Activated CD8-positive, alpha-beta T cell treated with anti-CD3 and anti-CD28 coated beads, Interleukin-2, amount 10 ng/mL, durations not matched to agents 7 days and 5 days (primary cell): Measurements from ENCODE around the gene CSNK1D. TPM values are rescaled to one million over a fixed set of nuclear protein-coding genes. Genes with fewer than 3 reads are reported as not detected.

Experiments
- ATAC-seq: fragments of 150-1000 bp; cut with Tn5 transposase; one replicate; pipeline ENCODE4 v1.10.0; 2021; ENCODE audit warnings: moderate library complexity
- CTCF ChIA-PET: fragments of 350-600 bp; sonication (Branson Sonifier 250); formaldehyde crosslinking; loops from one replicate; lab custom pipeline; 2021; ENCODE audit warnings: antibody characterized with exemption; lab: Charles Lee
- POLR2A ChIA-PET: fragments of 350-600 bp; sonication (Branson Sonifier 250); formaldehyde crosslinking; loops from one replicate; lab custom pipeline; 2021; ENCODE audit warnings: antibody characterized with exemption; lab: Charles Lee
- DNase-seq: peaks from one replicate; pipeline ENCODE4 v3.0.0-alpha.2; 2020
- H3K27ac Mint-ChIP-seq: one replicate; pipeline ENCODE4 v1.8.0; 2021; ENCODE audit warnings: mild to moderate bottlenecking, mixed read lengths
- H3K27me3 Mint-ChIP-seq: one replicate; pipeline ENCODE4 v1.8.0; 2021; ENCODE audit warnings: low read depth, mixed read lengths
- H3K36me3 Mint-ChIP-seq: one replicate; pipeline ENCODE4 v1.8.0; 2021; ENCODE audit warnings: low read depth, mixed read lengths
- H3K4me1 Mint-ChIP-seq: one replicate; pipeline ENCODE4 v1.8.0; 2021; ENCODE audit warnings: low read depth, mixed read lengths
- H3K4me3 Mint-ChIP-seq: one replicate; pipeline ENCODE4 v1.8.0; 2021; ENCODE audit warnings: mild to moderate bottlenecking, mixed read lengths
- H3K9me3 Mint-ChIP-seq: one replicate; pipeline ENCODE4 v1.8.0; 2022; ENCODE audit warnings: mixed read lengths; ENCODE audit not compliant: insufficient read depth
- total RNA-seq, 2 experiments: library from RNA; stranded (reverse); gene quantifications; one replicate each; pipeline ENCODE4 v1.2.3, GENCODE V29; 2021

CSNK1D gene
- total RNA-seq, 2 experiments from 2014 or later: 99.5 to 111 TPM

DNA sequence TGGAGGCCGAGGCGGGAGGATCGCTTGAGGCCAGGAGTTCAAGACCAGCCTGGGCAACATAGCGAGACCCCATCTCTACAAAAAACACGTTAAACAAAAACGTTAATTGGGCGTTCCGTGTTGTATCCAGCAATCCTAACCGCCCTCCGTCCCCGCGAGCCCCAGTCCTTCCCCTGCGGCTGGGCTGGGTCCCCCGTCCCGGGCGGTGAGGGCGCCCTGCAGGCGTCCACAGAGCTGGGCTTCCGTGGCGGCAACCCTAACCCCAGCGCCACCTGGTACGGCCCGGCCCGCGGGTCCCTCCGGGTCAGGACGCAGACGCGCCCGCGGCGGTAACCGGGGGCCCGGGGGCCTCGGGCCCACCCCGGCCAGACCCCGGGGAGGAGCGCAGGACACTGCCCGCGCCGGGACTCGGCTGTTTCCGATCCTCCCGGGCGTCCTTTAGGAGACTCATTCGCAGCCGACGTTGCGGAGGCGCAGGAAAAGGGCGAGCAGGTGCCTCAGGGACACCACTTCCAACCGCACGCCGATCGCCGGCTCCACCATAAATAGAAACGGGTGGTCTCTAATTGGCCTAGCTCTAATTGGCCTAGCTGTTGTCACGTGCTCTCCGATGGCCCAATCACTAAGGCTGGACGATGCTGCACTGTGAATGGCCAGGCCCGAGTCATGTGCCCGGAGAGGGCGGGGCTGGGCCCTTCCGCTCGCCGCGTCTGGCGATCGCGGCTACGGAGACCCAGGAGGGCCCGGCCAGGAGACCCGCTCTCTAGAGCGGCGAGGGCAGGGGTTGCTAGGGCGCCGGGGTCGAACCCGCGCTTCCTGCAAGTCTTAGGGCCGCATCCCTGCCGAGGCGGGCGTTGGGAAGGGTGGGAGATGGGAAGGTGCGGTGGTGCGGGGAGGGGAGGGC, 19.0 kb upstream of the CSNK1D start:
- POLR2A ChIA-PET: interaction anchor here (0.7 to 2.3 kb wide), 12 partner anchors 9 to 299 kb away, joined by 3 to 22 read pairs (median 5); partner anchors contain the start of genes CD7, CSNK1D and DCXR
- Mint-ChIP-seq H3K27ac (peak overlapping the region; percentile 88), H3K4me3 (peak overlapping the region; percentile 80), H3K9me3 (no peaks in the 10 kb centered on the region), H3K36me3 (peaks cover 7% of the 10 kb centered on the region), H3K27me3 (no peaks in the 10 kb centered on the region), H3K4me1 (peaks cover 47% of the 10 kb centered on the region)
- DNase-seq (peak; percentile 97), ATAC-seq (peak; percentile 96)
- CTCF ChIA-PET: interaction anchor here (0.7 to 2.5 kb wide), 6 partner anchors 9 to 262 kb away, joined by 3 to 14 read pairs (median 4); no protein-coding TSS in a partner anchor

DNA sequence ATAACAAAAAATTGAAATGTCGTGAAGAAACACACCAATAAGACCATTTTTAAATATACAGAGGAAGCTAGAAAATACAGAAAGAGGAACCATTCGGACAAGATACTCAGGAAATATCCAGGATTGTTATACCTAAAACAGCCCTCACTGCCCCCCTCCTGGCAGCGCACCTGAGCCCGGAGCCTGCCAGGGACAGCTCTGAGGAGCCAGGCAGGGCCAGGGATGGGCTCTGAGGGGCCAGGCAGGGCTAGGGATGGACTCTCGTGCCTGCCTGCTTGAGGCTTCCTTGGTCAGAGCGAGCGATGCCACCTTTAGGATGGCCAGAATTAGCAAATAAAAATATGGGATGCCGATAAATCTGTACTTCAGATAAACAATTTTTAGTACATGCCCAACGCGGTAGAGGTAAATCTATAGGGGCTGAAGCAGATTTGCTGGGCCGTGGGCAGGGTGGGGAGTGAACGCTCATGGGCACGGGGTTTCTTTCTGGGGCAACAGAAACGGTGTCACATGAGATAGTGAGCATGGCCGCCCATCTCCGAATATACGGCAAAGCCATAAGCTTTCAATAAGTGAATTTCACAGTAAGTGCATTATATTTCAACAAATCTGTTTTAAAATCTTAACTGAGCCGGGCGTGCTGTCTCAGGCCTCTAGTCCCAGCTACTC, 18.2 kb upstream of the CSNK1D start:
- ATAC-seq (no peak), DNase-seq (no peak)
- peaks cover 39% of the 10 kb centered on the region for H3K4me1 Mint-ChIP-seq
- CTCF ChIA-PET: interaction anchor here (0.5 to 2.5 kb wide), 6 partner anchors 9 to 261 kb away, joined by 3 to 14 read pairs (median 4); no protein-coding TSS in a partner anchor
- H3K36me3 Mint-ChIP-seq: peaks cover 7% of the 10 kb centered on the region
- H3K4me3 Mint-ChIP-seq: peak overlapping the region; percentile 65
- H3K9me3 Mint-ChIP-seq: no peaks in the 10 kb centered on the region
- H3K27ac Mint-ChIP-seq: peak overlapping the region; percentile 71
- no peaks in the 10 kb centered on the region for H3K27me3 Mint-ChIP-seq
- POLR2A ChIA-PET: interaction anchor here (0.7 to 2.3 kb wide), 11 partner anchors 9 to 300 kb away, joined by 3 to 22 read pairs (median 6); partner anchors contain the start of genes CD7, CSNK1D and SECTM1

DNA sequence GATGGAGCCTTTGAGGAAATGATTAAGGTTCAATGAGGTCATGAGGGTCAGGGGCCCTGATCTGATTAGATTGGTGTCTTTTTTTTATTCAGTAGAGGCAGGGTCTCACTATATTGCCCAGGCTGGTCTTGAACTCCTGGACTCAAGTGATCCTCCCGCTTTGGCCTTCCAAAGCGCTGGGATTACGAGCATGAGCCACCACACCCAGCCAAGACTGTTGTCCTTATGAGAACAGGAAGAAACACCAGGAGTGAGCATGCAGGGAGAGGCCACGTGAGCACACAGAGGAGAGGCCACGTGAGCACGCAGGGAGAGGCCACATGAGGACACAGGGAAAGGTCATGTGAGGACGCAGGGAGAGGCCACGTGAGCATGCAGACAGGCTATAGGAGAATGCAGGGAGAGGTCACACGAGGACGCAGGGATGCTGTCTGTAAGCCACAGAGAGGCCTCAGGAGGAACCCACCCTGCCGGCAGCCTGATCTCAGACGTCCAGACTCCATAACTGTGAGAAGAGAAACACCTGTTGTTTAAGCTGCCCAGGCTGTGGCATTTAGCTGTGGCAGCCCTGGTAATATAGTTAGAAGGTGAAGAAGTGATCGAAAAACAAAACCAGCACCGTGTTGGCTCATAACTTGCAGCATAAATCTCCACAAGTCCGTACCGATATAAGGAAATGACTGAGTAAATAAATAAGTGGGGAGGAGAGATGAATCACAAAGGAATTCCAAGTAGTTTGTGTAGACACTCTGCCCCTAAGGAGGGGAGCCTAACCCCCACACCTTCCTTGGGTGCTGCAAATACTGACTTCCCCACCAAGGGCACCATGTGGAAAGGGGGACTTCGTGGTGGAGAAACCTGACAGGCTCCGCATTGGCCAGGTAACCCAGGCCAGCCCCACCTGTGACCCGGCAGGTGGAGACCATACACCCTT, 14.6 kb upstream of the CSNK1D start:
- DNase-seq (no peak), ATAC-seq (no peak)
- ChIA-PET CTCF (interaction anchor here (1.2 kb wide), 1 partner anchor 12 kb away, joined by 4 read pairs; no protein-coding TSS in a partner anchor), POLR2A (no interaction called here)
- Mint-ChIP-seq H3K36me3 (peaks cover 2% of the 10 kb centered on the region), H3K9me3 (no peaks in the 10 kb centered on the region), H3K27ac (no peak overlapping the region), H3K4me1 (peaks cover 21% of the 10 kb centered on the region), H3K4me3 (no peak overlapping the region), H3K27me3 (peaks cover 2% of the 10 kb centered on the region)

DNA sequence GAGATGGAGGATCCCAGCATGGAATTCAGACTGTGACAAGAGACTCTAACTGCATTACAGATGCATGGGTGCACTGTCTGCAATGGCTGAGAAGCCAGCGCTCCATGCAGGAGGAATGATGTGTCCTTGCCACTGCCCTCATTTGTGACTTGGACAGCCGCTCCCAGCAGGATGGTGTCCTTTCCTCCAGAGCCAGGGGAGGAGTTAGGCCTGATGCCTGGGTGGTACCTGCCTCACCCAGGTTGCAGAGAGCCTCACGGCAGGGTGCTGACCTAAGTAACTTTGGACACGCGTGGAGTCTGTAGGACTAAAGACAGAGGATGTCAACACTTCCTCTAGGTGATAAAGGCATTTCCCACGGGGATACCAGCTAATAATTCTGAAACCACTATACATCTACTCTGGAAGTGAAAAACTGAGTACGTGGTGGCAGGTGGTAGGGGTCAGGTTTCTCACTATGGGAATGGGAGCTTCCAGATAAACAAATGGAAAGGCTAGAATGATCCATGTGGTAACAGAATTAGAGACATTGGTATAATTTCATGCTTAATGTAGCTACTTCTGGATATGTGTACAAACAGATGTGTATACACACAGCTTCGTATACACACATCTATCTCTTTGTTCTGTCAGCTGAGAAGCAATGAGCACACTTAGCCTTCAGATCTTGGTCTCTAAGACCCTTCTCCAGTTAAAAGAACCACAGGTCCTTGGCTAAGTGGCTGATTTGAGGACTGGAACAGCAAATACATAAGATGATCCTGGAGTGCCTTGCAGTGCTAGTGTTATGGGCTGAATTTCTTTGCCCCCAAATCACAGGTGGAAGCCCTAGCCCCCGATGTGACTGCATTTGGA, 13.7 kb upstream of the CSNK1D start:
- DNase-seq (no peak), ATAC-seq (no peak)
- peaks cover 2% of the 10 kb centered on the region for H3K36me3 Mint-ChIP-seq
- POLR2A ChIA-PET: no interaction called here
- CTCF ChIA-PET: interaction anchor here (1.2 kb wide), 1 partner anchor 12 kb away, joined by 4 read pairs; no protein-coding TSS in a partner anchor
- peaks cover 27% of the 10 kb centered on the region for H3K4me1 Mint-ChIP-seq
- H3K9me3 Mint-ChIP-seq: no peaks in the 10 kb centered on the region
- peaks cover 2% of the 10 kb centered on the region for H3K27me3 Mint-ChIP-seq
- no peak overlapping the region for H3K4me3 Mint-ChIP-seq
- no peak overlapping the region for H3K27ac Mint-ChIP-seq

DNA sequence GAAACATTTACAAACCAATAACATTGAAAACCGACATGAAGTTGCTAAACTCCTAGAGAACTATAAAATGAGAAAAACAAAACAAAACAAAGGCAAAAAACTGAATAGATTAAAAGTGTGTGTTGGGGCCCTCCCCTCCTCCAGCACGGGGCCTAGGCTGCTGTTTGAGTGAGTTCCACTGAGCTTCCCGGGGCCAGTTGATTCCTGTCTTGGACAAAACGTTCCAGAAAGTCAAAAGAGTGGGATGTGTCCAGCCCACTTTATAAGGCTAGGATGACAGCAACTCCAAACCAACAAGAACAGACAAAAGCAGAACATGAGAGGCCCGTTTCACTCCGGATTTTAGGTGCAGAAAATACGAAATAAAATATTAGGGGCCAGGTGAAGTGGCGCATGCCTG, 11.6 kb upstream of the CSNK1D start:
- Mint-ChIP-seq H3K27ac (no peak overlapping the region), H3K4me3 (no peak overlapping the region), H3K9me3 (no peaks in the 10 kb centered on the region), H3K4me1 (peaks cover 35% of the 10 kb centered on the region), H3K36me3 (no peaks in the 10 kb centered on the region), H3K27me3 (peaks cover 2% of the 10 kb centered on the region)
- no peak for ATAC-seq
- ChIA-PET POLR2A (no interaction called here), CTCF (no interaction called here)
- no peak for DNase-seq

DNA sequence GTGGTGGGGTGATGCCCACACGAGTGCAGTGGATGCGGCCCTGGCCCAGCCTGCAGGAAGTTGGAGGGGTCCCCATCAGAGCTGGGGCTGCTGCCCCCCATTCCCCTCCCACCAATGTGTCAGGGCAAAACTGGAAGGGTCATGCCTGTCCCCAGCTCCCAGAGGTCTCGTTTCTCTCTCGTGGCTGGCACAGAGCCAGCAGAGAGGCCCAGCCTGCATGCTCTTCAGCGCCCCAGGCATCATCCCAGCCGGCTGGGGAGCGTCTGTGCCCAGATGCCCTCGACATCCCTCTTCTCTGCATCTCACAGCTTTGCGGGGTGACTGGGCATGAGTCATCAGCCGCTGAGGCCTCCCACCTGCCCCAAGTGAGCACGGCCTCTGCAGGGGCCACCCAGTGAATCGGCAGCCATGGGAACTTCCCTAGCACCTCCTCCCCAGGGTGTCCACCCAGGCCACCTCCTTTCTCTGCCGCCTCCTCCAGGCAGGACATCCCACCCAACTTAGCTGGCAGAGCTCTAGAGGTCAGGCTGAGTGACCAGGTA, 9.8 kb upstream of the CSNK1D start:
- no peak overlapping the region for H3K27ac Mint-ChIP-seq
- H3K36me3 Mint-ChIP-seq: no peaks in the 10 kb centered on the region
- POLR2A ChIA-PET: interaction anchor here (0.7 to 2.3 kb wide), 4 partner anchors 9 to 17 kb away, joined by 3 to 14 read pairs (median 6); partner anchors contain the start of gene CSNK1D
- peaks cover 35% of the 10 kb centered on the region for H3K4me1 Mint-ChIP-seq
- H3K4me3 Mint-ChIP-seq: no peak overlapping the region
- H3K27me3 Mint-ChIP-seq: peaks cover 5% of the 10 kb centered on the region
- no peaks in the 10 kb centered on the region for H3K9me3 Mint-ChIP-seq
- DNase-seq (no peak), ATAC-seq (no peak)
- CTCF ChIA-PET: interaction anchor here (1.0 to 1.6 kb wide), 3 partner anchors 18 to 52 kb away, joined by 3 to 6 read pairs (median 4); no protein-coding TSS in a partner anchor

DNA sequence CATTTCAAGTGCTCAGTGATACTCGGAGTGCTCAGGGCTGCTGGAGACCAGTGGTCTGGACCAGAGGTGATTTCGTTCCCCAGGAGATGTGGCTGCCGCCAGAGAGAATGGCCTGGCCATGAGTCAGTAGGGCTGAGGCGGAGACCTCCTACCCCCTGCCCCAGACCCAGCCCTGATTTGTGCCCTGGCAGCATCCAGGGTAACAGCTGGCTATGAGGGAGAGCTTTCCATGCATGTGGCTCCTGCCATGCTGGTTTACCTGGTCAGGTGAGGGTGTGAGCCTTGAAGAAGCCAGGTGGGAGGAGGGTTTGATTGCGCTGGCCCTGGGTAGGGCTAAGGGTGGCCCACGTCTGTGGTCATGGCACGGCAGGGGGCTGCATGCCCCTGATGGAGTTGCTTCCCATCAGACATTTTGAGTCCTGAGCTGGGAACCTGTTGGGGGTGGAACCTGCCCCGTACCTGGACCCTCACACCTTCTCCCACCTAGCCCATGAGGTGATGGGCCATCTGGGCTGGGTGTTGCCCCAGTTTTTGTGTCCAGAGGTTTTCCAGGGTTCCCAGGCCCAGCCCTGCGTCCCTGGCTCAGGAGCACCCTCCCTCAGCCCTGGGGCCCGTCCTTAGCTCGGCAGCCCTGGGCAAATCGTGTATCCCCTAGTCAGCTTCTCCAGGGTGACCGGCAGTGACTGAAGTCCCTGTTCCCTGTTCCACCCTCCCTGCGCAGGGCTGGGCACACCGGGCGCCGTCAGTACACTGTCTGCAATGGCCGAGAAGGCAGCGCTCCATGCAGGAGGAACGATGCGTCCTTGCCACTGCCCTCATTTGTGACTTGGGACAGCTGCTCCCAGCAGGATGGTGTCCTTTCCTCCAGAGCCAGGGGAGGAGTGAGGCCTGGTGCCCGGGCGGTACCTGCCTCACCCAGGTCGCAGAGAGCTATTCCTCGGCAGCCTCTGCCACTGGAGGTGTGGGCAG, 9.0 kb upstream of the CSNK1D start:
- Mint-ChIP-seq H3K4me1 (peaks cover 29% of the 10 kb centered on the region), H3K9me3 (no peaks in the 10 kb centered on the region), H3K27ac (no peak overlapping the region), H3K36me3 (no peaks in the 10 kb centered on the region), H3K27me3 (peaks cover 5% of the 10 kb centered on the region), H3K4me3 (no peak overlapping the region)
- ChIA-PET POLR2A (interaction anchor here (0.7 to 2.3 kb wide), 5 partner anchors 9 to 23 kb away, joined by 3 to 14 read pairs (median 4); partner anchors contain the start of gene CSNK1D), CTCF (interaction anchor here (1.0 to 1.6 kb wide), 3 partner anchors 19 to 53 kb away, joined by 3 to 6 read pairs (median 4); no protein-coding TSS in a partner anchor)
- ATAC-seq: no peak
- DNase-seq: no peak

DNA sequence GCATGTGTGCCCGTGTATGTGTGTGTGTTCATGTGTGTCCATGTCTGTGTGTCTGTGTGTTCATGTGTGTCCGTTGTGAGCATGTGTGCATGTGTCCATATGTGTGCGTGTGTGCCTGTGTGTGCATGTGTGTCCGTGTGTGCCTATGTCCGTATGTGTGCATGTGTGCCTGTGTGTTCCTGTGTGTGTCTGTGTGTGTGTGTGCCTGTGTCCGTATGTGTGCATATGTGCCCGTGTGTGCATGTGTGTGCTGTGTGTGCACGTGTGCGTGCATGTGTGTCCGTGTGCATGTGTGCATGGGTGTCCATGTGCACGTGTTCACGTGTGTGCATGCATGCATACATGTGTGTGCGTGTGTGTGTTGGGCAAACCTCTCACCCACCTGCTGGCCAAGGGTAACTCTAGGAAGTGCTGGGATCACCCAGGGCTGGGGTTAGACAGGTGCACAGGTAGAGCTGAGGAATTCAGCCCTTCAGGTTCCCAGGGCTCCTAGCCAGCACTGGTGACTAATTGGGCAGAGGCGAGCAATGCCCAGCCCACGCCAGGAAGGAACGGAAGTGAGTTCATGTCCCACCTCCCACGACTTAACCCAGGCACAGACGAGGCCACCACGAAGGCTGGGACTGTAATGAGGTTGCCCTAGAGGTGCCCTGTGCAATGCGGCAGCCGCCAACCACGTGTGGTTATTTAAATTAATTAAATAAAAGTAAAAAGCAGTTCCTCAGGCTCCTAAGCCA, 8.2 kb upstream of the CSNK1D start:
- Mint-ChIP-seq H3K4me1 (peaks cover 29% of the 10 kb centered on the region), H3K9me3 (no peaks in the 10 kb centered on the region), H3K27me3 (peaks cover 7% of the 10 kb centered on the region), H3K4me3 (no peak overlapping the region), H3K27ac (no peak overlapping the region), H3K36me3 (no peaks in the 10 kb centered on the region)
- ChIA-PET POLR2A (interaction anchor here (0.6 to 2.3 kb wide), 5 partner anchors 10 to 35 kb away, joined by 3 to 14 read pairs (median 4); partner anchors contain the start of gene CD7), CTCF (interaction anchor here (0.8 to 1.3 kb wide), 3 partner anchors 17 to 39 kb away, joined by 3 to 4 read pairs (median 3); no protein-coding TSS in a partner anchor)
- peak; percentile 29 for ATAC-seq
- no peak for DNase-seq
